GM20431 (cell line): ENCODE results near the gene TNS2.

ENCODE experiments used
- in situ Hi-C: fragments of 300-500 bp; cut with MseI, MboI; formaldehyde crosslinking; loops from one replicate; pipeline ENCODE4 v1.15.0; 2020; ENCODE audit warnings: low sequenced_read_pairs; ENCODE audit not compliant: unreplicated experiment

The TNS2 gene

DNA sequence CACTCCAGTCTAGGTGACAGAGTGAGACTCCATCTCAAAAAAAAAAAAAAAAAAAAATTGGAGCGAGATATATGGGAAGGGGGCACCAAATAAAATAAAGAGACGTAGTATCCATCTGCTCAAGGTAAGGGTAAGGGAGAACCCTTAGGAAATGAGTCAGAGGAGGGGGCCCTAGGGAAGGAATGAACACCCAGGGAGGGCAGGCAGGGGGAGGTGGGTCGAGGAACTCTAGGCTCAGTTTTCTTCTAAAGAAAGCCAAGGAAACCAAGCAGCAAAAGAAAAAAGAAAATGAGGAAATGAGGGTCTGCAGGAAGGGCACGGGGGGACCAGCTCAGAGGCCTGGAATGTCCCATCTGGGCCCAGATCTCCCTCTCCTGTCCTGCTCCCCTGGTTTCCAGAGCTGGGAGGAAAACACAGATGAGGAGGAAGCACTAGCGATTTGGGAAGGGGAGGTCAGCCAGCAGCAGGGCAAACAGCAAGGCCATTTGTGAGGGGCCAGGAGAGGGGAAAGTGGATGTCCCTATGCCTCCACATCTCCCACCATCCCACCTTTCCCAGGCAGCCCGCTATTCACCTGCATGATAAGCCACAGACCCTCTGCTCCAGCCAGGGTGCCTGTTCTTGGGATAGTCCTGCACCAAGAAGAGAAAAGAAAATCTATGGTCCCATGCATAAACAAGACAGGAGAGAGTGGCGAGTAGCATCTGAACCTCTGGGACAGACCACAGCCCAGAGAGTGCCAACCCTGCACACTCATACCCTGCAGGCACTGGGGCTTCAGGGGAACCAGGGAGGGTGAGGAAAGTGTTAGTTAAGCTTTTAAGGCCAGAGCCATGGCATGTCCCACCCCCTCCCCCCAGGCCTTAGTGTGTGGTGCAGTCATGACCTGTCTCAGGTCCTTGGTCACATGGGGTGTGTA, 17.5 kb downstream of the TNS2 start:
- in situ Hi-C loops, result no loop called here

DNA sequence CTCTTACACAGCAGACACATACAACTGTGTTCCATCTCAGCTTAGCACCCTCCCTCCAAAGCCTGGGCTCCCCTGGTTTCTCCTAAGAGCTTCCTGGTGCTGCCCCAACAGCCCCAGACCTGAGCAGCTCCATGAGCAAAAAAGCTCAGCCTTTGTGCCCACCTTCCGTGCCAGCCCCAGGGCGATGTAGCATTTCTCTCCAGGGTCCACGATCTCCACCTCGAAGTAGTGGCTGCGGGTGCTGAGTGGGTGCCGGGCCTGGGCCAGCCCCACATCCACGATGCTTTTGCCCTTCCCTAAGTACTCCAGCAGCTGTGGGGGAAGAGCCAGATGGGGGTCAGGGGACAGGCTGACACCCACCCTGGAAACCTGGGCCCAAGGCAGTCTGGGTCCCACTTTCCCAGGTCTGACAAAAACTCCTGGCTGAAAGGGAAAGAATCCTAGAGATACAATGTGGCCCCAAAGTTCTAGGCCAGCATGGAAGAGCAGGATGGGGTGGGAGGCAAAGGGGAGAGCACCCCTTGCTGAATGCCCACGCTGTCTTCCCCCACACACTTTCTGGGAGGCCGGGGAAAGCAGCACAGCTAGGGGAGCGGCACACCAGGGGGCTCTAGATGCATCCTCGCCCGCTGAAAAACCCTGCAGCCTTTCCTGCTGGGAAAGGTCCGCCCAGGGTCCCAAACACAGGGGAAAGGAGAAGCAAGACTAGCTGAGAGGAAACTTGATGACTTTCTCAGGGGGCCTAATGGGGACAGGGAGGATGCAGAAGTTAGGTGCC, 18.3 kb downstream of the TNS2 start:
- in situ Hi-C loops, result no loop called here

DNA sequence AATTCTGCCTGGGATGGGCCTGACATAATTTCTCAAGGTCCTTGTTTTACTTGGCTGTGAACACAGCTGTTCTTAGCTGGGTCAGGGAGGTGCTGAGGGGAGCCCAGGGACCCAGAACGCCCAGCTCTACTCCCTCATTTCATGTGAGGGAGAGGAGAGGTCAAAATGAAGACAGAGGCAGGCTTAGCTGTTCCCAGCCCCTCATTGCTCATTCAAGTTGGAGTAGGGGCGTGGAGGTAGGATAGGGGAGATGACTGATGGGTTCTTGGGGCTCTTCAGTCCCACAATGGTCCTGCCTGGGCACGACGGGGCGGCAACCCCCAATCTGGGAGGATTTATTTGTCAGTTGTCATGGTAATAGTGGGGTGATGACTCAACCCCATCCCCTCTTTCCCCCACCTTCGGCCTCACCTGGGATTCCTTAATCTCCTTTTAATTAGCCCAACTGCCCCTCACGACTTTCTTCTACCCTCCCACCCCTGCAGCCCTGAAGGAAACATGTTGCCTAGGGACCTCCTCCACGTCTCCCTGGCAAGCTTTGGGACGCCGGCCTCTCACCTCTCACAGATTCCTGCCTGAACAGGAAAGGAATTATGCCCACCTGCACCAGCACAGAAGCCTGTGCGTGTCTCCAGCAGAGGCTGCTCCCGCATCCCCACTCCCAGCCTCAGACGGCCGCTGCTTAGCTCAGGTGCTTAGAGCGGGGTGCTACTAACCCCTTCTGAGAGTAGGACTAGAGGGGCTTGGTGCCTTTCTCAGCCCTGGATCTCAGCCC, 19.1 kb downstream of the TNS2 start:
- in situ Hi-C loops, result no loop called here

DNA sequence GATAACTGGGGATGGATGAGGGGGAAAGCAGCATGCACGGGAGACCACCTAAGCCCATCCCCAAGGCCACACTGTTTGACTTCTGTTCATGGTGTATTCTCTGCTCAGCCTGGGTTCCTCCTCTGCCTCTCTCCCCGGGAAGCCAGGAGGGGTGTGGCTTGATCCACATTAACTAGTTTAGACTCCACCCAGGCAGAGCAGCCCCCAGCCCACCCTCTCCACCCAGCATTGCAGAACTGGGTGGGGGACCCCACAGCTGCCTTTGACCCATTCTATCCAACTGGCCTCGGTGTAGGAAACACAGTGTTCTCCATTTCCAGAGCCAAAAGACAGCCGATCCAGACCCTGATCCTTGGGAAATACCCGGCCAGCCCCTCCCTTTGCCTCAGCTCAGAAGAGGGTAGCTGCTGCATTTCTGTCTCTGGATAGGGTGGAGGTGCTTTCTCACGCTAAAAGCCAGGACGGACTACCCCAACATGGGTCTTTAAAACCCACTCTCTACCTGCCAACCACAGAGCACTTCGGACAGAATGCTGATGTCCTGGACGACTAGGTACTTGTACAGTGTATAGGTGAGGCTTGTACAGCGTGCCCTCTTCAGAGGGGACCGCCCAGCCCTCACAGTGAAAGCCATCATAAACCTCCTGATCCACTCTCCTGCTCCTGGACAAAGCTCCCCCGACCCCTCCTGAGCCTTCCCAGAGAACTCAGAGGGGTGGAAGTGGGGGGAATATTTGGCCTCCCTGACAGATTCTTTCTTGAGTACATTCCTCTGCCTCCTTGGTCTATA, 20.0 kb downstream of the TNS2 start:
- in situ Hi-C loops, result no loop called here

DNA sequence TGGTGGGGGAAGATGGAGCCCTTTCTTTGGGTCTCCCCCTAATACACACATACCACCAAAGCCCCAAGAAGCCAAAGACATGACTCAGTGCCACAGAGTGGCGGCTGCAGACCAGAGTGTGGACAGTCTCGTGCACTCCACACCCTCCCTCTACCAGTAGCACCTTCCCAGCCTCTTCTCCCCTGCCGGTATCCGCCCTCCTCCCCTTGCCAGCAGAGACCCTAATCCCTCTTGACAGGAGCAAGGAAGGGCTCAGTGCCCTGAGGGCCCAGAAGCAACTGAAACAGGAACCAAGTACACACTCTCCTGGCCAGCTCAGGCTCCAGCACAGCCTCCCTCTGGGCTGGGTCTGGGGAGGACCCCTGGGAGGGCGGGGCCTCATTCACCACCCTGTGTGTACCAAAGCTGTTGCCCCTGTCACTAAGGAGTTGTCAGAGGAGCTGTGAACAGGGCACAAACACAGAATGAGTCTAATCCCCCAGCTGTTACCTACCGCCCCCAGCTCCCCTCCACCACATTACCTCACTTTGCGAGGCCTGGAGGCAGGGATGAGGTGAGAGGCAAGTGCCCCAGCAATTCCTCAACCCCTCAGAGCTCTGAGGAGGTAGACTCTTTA, 21.1 kb downstream of the TNS2 start:
- in situ Hi-C loops, result no loop called here

DNA sequence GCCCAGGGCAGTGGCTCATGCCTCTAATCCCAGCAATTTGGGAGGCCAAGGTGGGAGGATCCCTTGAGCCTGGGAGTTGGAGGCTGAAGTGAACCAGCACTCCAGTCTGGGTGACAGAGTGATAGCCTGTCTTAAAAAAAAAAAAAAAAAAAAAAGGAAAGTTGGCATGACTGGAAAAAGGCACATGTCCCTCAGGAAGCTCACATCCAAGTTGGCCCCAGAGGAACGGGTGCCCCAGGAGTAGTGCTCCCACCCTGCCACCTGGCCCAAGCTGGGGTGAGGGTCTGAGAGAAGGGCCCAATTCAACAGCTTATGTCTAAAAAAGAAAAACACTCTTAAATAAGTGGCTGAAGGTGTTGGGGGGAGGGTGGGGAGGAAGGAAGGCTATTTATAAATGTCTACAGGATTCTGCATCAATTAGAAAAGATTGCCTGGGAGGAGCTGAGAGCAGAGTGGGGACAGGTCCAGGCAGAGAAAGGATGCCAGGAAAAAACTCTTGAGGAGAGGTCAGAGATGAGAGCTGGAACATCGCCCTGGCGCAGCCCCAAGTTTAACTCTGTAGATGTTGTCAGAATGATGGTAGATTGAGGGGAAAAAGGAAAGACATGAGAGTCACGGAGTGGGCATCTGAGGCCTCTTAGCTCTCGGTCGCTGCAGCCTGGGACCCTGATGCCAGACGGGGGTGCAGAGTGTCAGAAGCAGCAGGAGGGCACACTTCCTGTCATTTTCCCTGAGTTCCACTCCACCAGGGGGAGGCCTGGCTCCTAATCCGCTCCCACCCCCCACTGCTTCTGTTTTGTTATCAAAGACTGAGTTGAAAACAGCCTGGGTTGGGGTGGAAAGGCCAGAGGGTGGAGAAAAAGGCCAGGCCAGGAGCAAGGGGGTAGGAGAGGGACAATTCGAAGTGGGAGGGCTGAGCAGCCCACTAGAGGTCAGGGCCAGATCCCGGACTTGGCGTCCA, 22.0 kb downstream of the TNS2 start:
- in situ Hi-C loops, result no loop called here

DNA sequence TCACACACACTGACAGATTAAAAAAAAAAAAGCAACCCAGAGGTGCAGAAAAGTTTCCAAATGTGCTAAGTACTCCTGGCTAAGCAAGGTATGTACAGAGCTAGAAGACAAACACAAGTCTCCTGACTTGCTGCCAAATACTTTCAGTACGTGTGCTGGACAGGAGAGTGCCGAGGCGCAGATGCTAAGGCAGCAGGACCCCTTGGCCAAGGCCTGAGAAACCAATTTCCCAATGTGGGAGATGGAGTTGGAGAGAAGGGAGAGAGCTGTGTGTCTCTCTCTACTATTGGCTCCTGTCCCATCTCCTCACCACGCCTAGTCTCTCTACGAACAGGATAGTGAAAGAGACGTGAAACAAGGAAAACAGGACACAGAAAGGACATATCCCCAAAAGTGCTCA, 24.0 kb downstream of the TNS2 start:
- in situ Hi-C loops, result no loop called here

DNA sequence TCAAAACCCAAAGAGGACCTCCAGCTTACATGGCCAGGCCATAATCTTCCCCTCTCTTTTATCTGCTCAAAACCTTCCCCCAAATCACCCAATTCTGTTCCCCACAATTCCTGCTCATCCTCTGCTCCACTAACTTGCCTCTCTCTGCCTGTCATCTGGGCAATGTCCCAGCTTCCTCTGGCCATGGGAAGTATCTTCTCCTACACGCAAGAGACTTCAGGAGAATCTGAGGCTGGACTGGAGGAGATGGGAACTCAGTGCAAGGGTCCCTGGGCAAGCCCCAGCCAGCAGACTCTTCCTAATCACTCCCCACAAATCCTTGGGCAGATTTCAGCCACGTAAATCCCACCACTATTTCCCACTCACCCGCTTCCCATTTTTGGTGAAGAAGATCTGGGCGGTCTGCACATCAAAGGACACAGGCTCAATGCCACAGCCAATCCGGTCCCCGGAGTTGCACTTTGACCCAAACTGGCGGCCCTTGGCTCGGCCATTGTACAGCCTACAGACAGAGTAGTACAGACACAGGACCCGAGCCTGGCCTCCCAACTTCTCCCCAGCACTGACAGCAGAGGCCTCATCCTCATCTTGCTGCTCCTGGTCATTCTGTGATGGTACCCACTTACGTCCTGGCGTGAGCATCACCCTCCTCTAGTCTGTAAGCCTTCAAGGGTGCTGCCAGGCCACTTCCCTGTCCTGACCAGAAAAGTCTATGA, 24.6 kb downstream of the TNS2 start:
- in situ Hi-C loops, result no loop called here

DNA sequence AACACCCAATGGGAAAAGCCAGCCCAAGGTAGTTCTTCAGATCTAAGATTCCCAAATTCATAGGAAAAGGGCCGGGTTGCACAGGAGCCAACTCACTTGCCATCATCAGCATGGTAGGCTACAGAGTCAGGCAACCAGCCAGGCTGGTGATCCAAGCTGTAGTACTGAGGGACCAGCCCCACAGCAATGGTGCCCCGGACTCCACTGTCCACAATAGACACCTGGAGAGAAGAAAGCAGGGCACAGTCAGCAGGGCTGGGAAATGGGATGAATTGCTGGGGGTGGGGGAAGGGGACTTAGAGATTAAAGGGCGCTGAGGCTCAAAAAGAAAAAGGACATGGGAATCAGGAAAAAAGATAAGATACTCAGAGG, 25.1 kb downstream of the TNS2 start:
- in situ Hi-C loops, result no loop called here

DNA sequence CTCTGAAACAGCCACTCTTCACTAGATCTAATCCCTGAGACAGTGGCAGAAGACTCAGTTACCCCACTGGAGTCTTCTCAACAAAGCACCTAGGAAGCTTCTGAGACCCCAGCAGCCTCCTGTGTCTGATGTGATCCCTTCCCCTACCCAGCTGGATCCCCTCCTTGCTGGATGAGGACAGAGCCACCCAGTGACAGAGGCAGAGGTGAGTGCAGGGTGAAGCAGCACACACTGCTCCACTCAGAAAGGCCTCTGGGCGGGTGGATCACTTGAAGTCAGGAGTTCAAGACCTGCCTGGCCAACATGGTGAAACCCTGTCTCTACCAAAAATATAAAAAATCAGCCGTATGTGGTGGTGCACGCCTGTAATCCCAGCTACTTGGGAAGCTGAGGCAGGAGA, 26.6 kb downstream of the TNS2 start:
- in situ Hi-C loops, result no loop called here

DNA sequence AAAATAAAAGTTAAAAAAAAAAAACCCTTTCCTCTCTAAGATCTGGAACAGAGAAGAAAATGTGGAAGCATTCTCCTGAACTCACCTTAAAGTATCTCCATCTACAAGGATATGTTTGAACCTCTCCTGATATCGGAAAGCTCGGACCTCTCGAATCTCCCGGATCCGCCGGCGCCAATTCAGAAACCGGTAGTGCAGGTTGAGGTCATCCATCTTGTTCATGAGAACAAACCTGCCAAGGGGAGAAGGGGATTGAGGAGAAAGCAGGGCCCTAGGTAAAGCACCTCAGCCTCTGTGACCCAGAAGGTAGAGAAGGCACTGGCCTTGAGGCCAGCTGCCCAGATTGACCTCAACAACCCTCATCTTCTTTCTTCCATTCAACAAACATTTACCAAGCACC, 27.2 kb downstream of the TNS2 start:
- in situ Hi-C loops, result no loop called here

DNA sequence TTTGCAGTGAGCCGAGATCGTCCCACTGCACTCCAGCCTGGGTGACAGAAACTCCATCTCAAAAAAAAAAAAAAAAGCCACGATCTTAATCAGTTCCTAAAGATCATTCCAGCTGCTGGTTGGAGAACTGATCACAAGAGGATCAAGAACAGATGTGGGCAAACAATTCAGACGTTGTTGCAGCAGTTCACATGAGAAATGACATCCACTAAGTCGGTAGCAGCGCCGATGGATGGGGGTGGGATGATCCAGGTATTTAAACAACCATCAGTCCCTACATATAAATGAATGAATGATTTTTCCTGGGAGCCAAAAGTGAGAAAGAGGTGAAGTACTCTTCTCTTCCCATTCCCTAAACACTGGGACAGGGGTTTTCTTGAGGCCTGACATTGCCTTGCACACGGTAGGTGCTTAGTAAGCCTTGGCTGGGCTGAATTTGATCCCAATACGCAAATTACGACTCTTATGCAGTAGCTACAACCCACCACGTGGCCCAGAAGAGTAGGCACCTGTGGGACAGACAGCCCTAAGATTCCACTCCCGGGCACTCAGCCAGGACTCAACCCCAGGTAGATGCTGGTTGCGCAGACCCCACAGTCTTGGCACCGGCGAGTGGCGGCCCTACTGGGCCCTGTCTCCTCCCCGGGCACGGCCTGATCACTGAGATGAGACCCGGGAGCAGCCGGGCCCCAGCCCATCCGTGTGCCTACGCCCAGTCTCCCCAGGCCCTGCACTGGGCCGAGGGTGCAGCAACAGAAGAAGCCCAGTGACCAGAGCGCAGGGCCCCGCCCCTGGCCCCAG, 28.8 kb downstream of the TNS2 start:
- in situ Hi-C loops, result no loop called here

DNA sequence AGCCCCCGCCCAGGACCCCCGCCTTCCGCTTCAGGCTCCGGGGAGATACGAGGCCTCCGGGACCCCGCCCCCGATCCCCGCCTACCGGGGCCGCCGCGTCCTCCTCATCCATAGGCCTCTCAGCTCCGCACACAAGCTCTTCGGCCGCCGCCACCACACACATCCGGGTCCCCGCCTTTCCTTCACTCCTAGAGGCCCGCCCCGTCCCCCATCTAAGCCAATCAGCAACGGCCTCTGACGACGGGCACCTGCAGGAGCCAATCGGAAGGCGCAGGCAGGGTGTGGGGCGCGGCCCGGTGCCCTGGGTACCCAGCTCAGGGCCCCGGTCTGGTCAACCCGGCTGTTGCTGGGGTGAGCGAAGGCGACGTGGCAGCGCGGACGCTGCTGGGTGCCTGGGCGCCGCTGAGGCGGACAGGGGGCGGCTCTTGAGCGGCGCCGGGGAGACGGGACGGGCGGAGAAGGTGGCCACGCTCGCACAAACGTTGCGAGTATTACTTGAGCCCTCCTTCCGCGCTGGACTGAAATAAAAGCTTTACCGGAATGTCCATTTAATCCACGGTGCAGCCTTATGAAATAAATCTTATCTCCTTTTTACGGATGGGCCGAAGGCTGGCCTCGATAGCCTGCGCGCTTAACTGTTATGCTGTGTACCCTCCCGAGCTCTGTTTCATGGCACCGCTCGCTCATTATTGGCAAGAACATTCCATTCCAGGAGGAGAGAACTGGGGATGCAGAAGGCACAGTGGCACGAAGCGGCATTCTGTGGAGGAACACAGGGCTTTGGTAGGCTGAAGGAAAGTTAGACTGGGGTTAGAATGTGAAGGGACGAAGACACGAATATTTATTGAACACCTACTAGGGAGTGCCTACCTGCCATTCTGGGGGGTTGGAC, 29.6 kb downstream of the TNS2 start, which contains the start of gene SPRYD3:
Gene SPRYD3 (minus strand): TSS at position 165 of the 892 bp plus-strand sequence. CDS start 57 bp downstream, at position 108.
- in situ Hi-C loops, result no loop called here

DNA sequence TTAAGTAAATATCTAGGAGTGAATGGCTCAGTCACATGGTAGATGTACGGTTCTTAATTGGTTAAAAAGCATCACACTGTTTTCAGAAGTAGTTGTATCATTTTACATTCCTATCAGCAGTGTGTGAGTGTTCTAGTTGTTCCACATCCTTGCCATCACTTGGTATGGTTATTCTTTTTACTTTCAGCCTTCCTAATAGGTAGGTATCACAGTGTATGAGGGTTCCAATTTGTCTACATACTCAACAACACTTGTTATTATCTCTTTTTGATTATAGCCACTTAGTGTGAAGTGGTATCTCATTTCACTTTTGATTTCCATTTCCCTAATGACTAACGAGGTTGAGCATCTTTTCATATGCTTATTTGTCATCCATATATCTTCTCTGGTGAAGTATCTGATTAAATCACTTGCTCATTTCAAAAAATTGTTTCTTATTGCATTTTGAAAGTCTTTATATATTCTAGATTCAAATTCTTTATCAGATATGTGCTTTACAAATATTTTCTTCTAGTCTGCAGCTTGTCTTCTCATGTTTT, 32.8 kb downstream of the TNS2 start:
- in situ Hi-C loops, result no loop called here

DNA sequence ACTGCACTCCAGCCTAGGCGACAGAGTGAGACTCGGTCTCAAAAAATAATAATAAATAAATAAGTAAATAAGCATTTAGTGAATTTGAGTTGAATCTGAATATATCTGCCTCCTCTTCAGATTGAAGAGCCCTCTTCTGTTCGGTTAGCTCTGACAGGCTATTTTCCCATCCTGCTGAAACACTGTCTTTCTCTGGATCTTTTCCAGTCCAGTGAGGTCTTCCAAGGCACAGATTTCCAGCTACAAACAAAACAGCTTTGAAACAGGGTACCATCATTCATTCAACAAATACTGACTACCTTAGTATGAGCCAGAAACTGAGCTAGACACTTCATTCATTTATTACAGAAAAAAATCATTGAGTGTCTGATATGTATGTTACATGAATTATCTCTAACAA, 36.5 kb downstream of the TNS2 start:
- in situ Hi-C loops, result no loop called here

DNA sequence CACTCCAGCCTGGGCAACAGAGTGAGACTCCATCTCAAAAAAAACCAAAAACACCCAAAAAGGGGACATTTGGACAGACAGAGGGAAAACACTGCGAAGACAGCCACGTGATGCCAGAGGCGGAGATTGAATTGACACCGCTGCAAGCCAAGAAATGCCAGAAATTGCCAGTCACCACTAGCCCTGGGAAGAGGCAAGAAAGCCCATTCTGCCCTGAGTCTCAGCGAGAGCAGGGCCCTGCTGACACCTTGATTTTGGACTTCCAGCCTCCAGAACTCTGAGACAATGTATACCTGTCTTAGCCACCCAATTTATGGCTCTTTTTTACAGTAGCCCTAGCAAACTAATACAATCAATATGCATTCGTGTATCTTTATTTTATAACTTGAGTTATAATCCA, 40.2 kb downstream of the TNS2 start:
- in situ Hi-C loops, result no loop called here
